Epithelial cell of prostate (primary cell): ENCODE data around the gene PHOX2A.

Experiments used
- DNase-seq: peaks from one replicate; pipeline ENCODE4 v3.0.0-alpha.2; 2011; ENCODE audit warnings: low read depth, low spot score
- H3K27ac ChIP-seq: fragments of 450-650 bp; 2 replicates; pipeline ENCODE4 v1.5.1; 2017; ENCODE audit warnings: mild to moderate bottlenecking

Gene PHOX2A

DNA sequence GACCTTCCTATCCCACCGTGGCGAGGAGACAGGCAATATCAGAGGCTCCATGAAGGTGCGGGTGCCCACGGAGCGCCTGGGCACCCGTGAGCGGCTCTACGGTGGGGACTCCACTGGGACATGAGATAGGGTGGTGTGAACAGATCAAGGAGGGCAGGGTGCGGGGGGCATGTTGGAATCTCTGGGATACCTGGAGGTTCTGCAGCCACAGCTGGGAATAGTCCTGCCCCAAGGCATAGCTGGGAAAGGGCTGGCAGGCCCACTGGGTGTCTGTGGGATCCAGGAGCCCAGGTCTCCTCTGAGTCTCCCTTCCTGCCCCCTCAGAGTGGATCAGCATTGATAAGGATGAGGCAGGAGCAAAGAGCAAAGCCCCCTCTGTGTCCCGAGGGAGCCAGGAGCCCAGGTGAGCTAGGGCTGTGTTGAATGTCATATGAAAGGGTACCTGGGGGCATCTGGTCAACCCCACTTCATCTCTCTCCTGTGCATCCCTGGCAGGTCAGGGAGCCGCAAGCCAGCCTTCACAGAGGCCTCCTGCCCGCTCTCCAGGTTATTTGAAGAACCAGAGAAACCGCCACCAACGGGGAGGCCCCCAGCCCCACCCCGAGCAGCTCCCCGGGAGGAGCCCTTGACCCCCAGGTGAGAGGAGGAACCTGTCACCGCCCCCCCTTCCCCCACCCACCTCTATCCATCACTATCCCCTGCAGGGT, 8.5 kb downstream of the PHOX2A start:
- no peak for DNase-seq
- no peak overlapping the region for H3K27ac ChIP-seq

- DNase-seq = no peak
- no peak overlapping the region for H3K27ac ChIP-seq
Observed at GRCh38 chr11:72234920-72235319, 9.1 kb downstream of the PHOX2A start.

- H3K27ac ChIP-seq = no peak overlapping the region
- no peak for DNase-seq
Observed at GRCh38 chr11:72234514-72234830, 9.5 kb downstream of the PHOX2A start.

GRCh38 chr11:72233773-72234513, 10.0 kb downstream of the PHOX2A start:
- no peak overlapping the region for H3K27ac ChIP-seq
- DNase-seq = no peak

DNA sequence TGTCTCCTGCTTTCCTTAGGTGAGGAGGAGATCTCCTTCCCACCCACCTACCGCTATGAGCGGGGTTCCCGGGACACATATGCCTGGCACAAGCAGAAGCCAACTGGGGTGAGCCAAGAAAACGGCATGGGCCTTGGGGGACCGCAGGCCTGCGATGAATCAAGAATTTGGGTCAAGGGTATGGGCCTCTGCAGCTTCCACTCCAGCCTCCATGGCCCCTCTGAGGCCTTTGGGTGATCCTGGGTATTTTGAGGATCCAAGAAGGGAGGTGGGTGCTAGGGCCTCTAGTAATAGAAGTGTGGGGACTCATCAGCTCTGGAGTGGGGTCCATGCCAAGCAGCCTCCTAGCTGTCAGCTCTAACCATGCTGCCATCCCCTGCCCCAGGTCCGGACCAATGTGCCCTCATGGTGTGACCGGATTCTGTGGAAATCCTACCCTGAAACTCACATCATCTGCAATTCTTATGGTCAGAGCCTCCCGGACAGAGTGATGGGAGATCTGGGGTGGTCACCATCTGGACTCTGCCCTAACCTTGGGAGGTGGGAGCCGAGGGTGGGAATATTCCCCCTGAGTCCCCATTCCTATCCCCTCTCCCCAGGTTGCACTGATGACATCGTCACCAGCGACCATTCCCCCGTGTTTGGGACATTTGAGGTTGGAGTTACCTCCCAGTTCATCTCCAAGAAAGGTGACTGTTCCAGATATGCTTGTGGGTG, 10.8 kb downstream of the PHOX2A start:
- H3K27ac ChIP-seq = no peak overlapping the region
- DNase-seq = no peak

- no peak for DNase-seq
- H3K27ac ChIP-seq = no peak overlapping the region
Observed at GRCh38 chr11:72232260-72233055, 11.5 kb downstream of the PHOX2A start.

DNA sequence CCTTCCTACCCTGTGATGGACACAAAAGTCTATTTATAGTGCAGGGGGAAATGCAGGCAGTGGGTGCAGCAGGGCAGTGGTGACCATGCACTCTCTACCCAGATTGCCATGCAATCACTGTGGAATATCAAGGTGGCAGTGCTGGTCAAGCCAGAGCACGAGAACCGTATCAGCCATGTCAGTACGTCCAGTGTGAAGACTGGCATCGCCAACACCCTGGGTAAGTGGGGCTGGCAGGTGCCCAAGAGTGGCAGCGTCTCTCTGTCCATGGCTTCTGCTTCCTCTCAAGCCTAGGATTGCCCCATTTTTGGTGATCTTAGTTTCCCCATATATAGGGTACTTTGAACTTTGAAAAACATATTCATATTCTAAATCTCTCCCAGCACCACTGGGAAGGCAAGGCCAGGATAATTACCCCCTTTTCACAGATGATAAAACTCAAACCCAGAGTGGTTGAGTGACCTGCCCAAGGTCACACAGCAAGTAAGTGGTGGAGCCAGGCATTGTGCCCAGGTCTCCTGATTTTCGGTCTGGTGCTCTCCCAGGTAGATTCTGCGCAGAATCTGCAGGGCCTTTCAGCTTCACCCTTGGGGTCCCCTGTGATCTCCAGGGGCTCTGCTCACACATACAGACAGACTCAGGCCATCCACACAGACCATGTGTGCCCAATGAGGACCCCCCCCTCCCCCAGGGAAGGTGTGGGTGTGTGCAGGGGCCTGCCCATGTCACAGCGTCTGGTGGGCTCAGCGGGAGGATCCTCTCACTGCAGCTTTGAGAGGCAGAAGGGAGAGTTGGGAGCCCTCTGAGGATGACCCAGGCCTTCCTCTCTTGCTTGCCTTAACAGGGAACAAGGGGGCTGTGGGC, 12.3 kb downstream of the PHOX2A start:
- no peak for DNase-seq
- no peak overlapping the region for H3K27ac ChIP-seq

- no peak for DNase-seq
- H3K27ac ChIP-seq = no peak overlapping the region
Observed at GRCh38 chr11:72230764-72231365, 13.1 kb downstream of the PHOX2A start.

DNA sequence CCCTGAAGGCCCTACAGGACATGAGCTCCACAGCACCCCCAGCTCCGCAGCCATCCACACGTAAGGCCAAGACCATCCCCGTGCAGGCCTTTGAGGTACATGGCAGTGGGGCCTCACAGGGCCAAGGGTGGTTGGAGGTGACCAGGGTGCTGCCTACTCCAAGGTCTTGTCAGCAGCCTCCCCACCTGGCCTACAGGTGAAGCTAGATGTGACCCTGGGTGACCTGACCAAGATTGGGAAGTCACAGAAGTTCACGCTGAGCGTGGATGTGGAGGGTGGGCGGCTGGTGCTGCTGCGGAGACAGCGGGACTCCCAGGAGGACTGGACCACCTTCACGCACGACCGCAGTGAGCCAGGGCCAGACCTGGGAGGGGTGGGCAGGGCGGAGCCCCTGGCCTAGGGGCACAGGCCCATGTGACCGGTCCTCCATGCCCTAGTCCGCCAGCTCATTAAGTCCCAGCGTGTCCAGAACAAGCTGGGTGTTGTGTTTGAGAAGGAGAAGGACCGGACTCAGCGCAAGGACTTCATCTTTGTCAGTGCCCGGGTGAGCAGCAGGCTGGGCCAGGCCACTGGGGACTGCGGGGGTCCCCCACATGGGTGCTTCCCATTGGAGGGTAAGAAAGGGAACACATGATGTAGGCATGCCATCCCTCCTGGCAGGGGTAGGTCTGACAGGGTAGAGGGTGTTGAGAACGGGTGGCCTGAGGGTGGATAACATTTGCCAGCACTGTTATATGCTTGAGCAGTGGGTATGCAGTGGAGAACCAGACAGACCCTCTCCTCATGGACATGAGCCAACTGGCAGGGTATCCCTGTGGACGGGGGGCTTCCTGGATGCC, 13.8 kb downstream of the PHOX2A start:
- H3K27ac ChIP-seq = no peak overlapping the region
- DNase-seq = no peak

GRCh38 chr11:72229336-72229924, 14.5 kb downstream of the PHOX2A start:
- H3K27ac ChIP-seq = no peak overlapping the region
- no peak for DNase-seq

GRCh38 chr11:72228844-72229231, 15.1 kb downstream of the PHOX2A start:
- H3K27ac ChIP-seq = no peak overlapping the region
- DNase-seq = no peak

- no peak overlapping the region for H3K27ac ChIP-seq
- no peak for DNase-seq
Observed at GRCh38 chr11:72228229-72228843, 15.6 kb downstream of the PHOX2A start.

DNA sequence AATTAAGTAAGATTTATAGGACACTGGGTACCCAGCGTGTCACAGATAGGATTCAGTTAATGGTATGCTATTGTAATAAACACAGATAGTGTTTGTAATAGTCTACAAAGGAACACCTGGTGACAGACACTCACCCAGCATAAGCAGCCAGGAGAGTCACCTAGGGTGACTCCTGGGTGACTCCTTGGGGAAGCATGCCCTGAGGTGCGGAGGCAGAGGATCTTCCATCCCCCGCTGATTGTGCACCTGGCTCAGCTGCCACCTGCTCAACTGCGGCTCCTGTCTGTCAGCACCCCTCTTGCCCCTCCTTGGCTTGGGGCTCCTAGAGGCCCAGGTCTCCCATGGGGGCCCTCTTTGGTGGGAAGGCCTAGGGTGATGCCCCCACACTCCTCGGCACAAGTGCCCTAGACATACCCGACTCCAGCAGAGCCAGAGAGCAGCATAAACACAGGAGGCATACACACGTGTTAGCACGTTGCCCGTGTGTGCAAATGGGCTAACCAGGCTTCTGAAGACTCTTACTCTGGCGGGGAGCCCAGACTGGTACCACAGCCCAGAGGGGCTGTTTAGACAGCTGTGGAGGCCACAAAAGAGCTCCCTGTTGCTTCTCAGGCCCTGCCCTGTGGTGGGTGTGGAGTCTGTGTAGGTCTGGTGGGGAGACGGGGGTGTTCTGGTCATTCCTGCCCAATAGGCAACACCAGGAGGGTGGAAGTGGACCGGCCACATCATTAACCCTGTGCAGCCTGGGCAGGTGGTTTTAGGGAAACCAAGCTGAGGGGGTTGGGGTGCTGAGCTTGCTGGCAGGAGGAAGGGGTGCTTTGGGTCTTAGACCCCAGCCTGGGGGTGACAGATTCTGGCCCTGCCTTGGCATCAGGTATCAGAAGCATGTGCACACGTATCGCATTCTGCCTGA, 16.4 kb downstream of the PHOX2A start:
- DNase-seq = no peak
- peak overlapping the region; percentile 34 for H3K27ac ChIP-seq

DNA sequence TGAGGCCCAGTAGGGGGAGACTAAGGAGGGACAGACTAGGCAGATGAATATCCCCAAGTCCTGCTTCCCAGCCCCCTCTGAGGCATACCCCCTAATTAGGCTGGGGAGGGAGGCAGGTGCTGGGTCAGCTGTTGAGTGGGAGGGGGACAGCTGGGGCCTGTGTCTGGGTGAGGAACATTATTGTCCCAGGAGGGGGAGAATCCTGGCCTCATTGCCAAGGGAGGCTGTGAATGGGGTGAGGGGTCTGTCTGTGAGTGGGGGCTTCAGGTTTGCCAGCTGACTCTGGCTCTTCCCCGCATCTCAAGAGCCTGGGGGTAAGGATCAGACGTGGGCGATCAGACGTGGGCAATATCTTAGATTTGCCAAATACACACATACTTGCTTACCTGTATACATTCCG, 17.3 kb downstream of the PHOX2A start:
- H3K27ac ChIP-seq = peak overlapping the region; percentile 34
- no peak for DNase-seq

DNA sequence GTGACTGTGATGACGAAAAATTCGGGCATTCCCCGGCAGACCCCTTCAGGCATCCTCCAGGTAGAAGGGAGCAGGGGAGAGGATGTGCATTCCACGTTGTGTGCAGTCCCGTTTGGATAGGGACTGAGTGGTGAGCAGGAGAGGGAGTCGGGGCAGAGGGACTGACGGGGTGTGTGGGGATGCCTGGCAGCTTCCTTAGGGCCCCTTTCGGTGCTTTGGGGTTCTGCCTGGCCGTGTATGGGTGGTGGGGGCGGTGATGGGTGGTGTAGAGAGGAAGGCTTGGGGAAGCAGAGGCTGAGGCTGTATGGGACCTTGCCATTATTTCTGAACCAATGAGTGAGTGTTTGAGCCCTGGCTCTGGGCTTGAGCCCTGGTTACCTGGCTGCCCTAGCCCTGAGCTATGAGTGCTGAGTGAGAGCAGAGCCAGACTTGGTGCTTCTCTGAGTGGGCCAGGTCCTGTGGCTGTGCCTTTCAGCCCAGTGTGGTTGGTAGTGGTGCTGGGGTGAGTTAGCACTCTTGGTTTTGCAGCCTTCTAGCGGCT, 18.5 kb downstream of the PHOX2A start:
- peak overlapping the region; percentile 83 for H3K27ac ChIP-seq
- DNase-seq = no peak
